B cell (primary cell): ENCODE results near the gene CFAP53. TPM values are rescaled to one million over a fixed set of nuclear protein-coding genes. Genes with fewer than 3 reads are reported as not detected.
A peak's percentile ranks its signal among the peaks of the same experiment; 100 is the strongest.

Experiments
- ATAC-seq: fragments of 200-7000 bp; cut with Tn5 transposase; one replicate; pipeline ENCODE4 v1.10.0; 2021; ENCODE audit warnings: low read depth, mild to moderate bottlenecking, moderate number of reproducible peaks, moderate library complexity
- CTCF ChIA-PET: fragments of 350-600 bp; sonication (Branson Sonifier 250); formaldehyde crosslinking; loops from one replicate; lab custom pipeline; 2021; ENCODE audit warnings: antibody characterized with exemption, inconsistent platforms; lab: Charles Lee
- POLR2A ChIA-PET: fragments of 350-600 bp; sonication (Branson Sonifier 250); formaldehyde crosslinking; loops from one replicate; lab custom pipeline; 2021; ENCODE audit warnings: antibody characterized with exemption; lab: Charles Lee
- DNase-seq: peaks from one replicate; pipeline ENCODE4 v3.0.0; 2013
- H2AFZ ChIP-seq: 2 replicates; pipeline ENCODE4 v1.6.1; 2012; ENCODE audit warnings: mild to moderate bottlenecking, low read depth, low read length; ENCODE audit not compliant: insufficient read depth, poor library complexity, severe bottlenecking
- H3K27ac ChIP-seq, 2 donors: 1 replicate in 1 of 2; 2 replicates in 1 of 2; pipeline ENCODE4 v1.5.1; 2012 to 2013; ENCODE audit warnings: low read length in 2 of 2, mild to moderate bottlenecking in 2 of 2, moderate library complexity in 1 of 2
- H3K27me3 ChIP-seq, 4 experiments: fragments of 200-600 bp in 1 of 4; sonication (generic) in 1 of 4; replicated peaks in 1 of 4; 1 replicate in 2 of 4; 2 replicates in 2 of 4; pipeline versions ENCODE4 v1.6.1 to v1.7.0; 2013 to 2016; ENCODE audit warnings: low read length in 3 of 4, mild to moderate bottlenecking in 2 of 4, mixed read lengths in 1 of 4, moderate library complexity in 1 of 4; ENCODE audit not compliant: insufficient read depth in 4 of 4, control insufficient read depth in 3 of 4; ENCODE audit errors: control extremely low read depth in 1 of 4
- H3K36me3 ChIP-seq, 2 experiments: replicated peaks in 1 of 2; 1 replicate in 1 of 2; 2 replicates in 1 of 2; pipeline versions ENCODE4 v1.6.1 to v1.7.1; 2013; ENCODE audit warnings: low read length in 1 of 2; ENCODE audit not compliant: insufficient read depth in 2 of 2, control insufficient read depth in 1 of 2; ENCODE audit errors: control extremely low read depth in 1 of 2, extremely low read depth in 1 of 2
- H3K4me1 ChIP-seq, 2 donors: fragments of 200-600 bp in 1 of 2; sonication (generic) in 1 of 2; 1 replicate in 1 of 2; 2 replicates in 1 of 2; pipeline versions ENCODE4 v1.5.1 to v1.6.1; 2013 to 2017; ENCODE audit warnings: low read length in 2 of 2; ENCODE audit not compliant: control insufficient read depth in 2 of 2, insufficient read depth in 2 of 2
- H3K4me2 ChIP-seq: replicated peaks from 2 replicates; pipeline ENCODE3; 2012; ENCODE audit warnings: mild to moderate bottlenecking, low read depth, low read length; ENCODE audit not compliant: poor library complexity, severe bottlenecking
- H3K4me3 ChIP-seq, 5 experiments: fragments of 200-600 bp in 1 of 5; sonication (generic) in 1 of 5; 1 replicate in 3 of 5; 2 replicates in 2 of 5; pipeline versions ENCODE4 v1.5.1 to v1.7.0; 2011 to 2016; ENCODE audit warnings: low read length in 4 of 5, mild to moderate bottlenecking in 4 of 5, low read depth in 2 of 5, control low read depth in 1 of 5, moderate library complexity in 1 of 5; ENCODE audit not compliant: insufficient read depth in 1 of 5; ENCODE audit errors: control extremely low read depth in 1 of 5, extremely low read depth in 1 of 5
- H3K79me2 ChIP-seq: fragments of 200-600 bp; sonication (generic); one replicate; pipeline ENCODE4 v1.6.0; 2016; ENCODE audit warnings: low read length; ENCODE audit not compliant: control insufficient read depth, insufficient read depth
- H3K9ac ChIP-seq: fragments of 200-600 bp; sonication (generic); 2 replicates; pipeline ENCODE4 v1.6.1; 2017; ENCODE audit warnings: mild to moderate bottlenecking, low read length, moderate library complexity
- H3K9me3 ChIP-seq, 3 donors: one replicate each; pipeline versions ENCODE4 v1.6.1 to v1.7.1; 2013; ENCODE audit warnings: low read length in 2 of 3; ENCODE audit not compliant: control insufficient read depth in 2 of 3, insufficient read depth in 1 of 3; ENCODE audit errors: control extremely low read depth in 1 of 3
- H4K20me1 ChIP-seq: 2 replicates; pipeline ENCODE4 v1.6.0; 2012; ENCODE audit warnings: mild to moderate bottlenecking, low read length; ENCODE audit not compliant: insufficient read depth, control insufficient read depth, poor library complexity, severe bottlenecking
- H3K27ac Mint-ChIP-seq: one replicate; pipeline ENCODE4 v1.8.0; 2021; ENCODE audit warnings: mixed read lengths
- H3K27me3 Mint-ChIP-seq: one replicate; pipeline ENCODE4 v1.8.0; 2021; ENCODE audit warnings: mixed read lengths
- H3K4me1 Mint-ChIP-seq: one replicate; pipeline ENCODE4 v1.8.0; 2021; ENCODE audit warnings: mixed read lengths
- H3K4me3 Mint-ChIP-seq: one replicate; pipeline ENCODE4 v1.8.0; 2021; ENCODE audit warnings: mixed read lengths
- H3K9me3 Mint-ChIP-seq: one replicate; pipeline ENCODE4 v1.8.0; 2022; ENCODE audit warnings: mixed read lengths; ENCODE audit not compliant: insufficient read depth
- CTCF ChIP-seq: fragments of 200-600 bp; IDR thresholded peaks from one replicate; pipeline ENCODE4 v1.8.0; 2022; ENCODE audit warnings: antibody characterized with exemption, mild to moderate bottlenecking
- EZH2 ChIP-seq: IDR thresholded peaks from 2 replicates; pipeline ENCODE4 v1.6.1; 2012; ENCODE audit warnings: borderline replicate concordance, low read depth, mild to moderate bottlenecking, moderate library complexity, low read length; ENCODE audit not compliant: insufficient read depth, poor library complexity, severe bottlenecking
- WGBS: methylation state at CpG from one replicate; pipeline ENCODE4 v1.1.5; 2013; ENCODE audit warnings: missing lambda C conversion rate; ENCODE audit not compliant: insufficient coverage; 5-methylcytosine and 5-hydroxymethylcytosine counted together
- intact Hi-C: fragments of 100-400 bp; cut with micrococcal nuclease; formaldehyde crosslinking; loops from one replicate; pipeline ENCODE4 v1.10.0; 2022
- polyA plus RNA-seq: library from polyadenylated mRNA; depleted of rRNA; stranded (reverse); fragments of >200 nt; gene quantifications from 2 replicates; pipeline ENCODE4 v1.2.3, GENCODE V29; 2012
- total RNA-seq, 2 donors: library from RNA; stranded (reverse); fragments of 120-200 nt in 1 of 2; gene quantifications; 1 replicate in 1 of 2; 2 replicates in 1 of 2; pipeline versions ENCODE4 v1.2.3 to v1.2.4, GENCODE V29; 2013 to 2022

The CFAP53 gene
- total and polyA plus RNA-seq, 2 donors (not counting 1 experiment from before 2014, with no cell fraction given) = 0.04 to 0.79 TPM

- H4K20me1 ChIP-seq = peaks cover 27% of the 10 kb centered on the region
- peaks cover 29 to 38% of the 10 kb centered on the region in 2 donors for H3K4me1 ChIP-seq
- CTCF ChIA-PET = no interaction called here
- no peak for TF ChIP-seq EZH2
- no peak for TF ChIP-seq CTCF
- H3K9me3 Mint-ChIP-seq = no peaks in the 10 kb centered on the region
- POLR2A ChIA-PET = no interaction called here
- no peaks in the 10 kb centered on the region for H3K27me3 ChIP-seq
- ATAC-seq (no peak), DNase-seq (no peak)
- no peak overlapping the region for H3K27ac ChIP-seq
- peaks cover 52% of the 10 kb centered on the region for H3K4me1 Mint-ChIP-seq
- H3K27ac Mint-ChIP-seq = peak overlapping the region; percentile 73
- peaks cover 0 to 43% of the 10 kb centered on the region in 2 experiments for H3K36me3 ChIP-seq
- H3K9me3 ChIP-seq = no peaks in the 10 kb centered on the region
- no peak overlapping the region for H3K4me2 ChIP-seq
- over 99% methylated on average over 15 of the region's 15 CpGs for WGBS
- H3K9ac ChIP-seq = no peak overlapping the region
- H3K27me3 Mint-ChIP-seq = no peaks in the 10 kb centered on the region
- no peak overlapping the region for H3K4me3 ChIP-seq
- H2AFZ ChIP-seq = no peak overlapping the region
- H3K4me3 Mint-ChIP-seq = peak overlapping the region; percentile 97
- peaks cover 29% of the 10 kb centered on the region for H3K79me2 ChIP-seq
- intact Hi-C loops = no loop called here
Observed at GRCh38 chr18:50284255-50284885, 18.1 kb upstream of the CFAP53 start.

- intact Hi-C loops = no loop called here
- Histone ChIP-seq H3K36me3 (peaks cover 0 to 50% of the 10 kb centered on the region in 2 experiments), H2AFZ (no peak overlapping the region), H3K79me2 (peaks cover 35% of the 10 kb centered on the region), H3K4me2 (no peak overlapping the region), H3K9ac (no peak overlapping the region), H3K27me3 (no peaks in the 10 kb centered on the region), H3K4me1 (peaks cover 35 to 42% of the 10 kb centered on the region in 2 donors), H3K9me3 (no peaks in the 10 kb centered on the region), H3K27ac (no peak overlapping the region), H4K20me1 (peaks cover 30% of the 10 kb centered on the region), H3K4me3 (no peak overlapping the region)
- ATAC-seq = no peak
- H3K4me3 Mint-ChIP-seq = peak overlapping the region; percentile 97
- WGBS = 92% methylated on average over 26 of the region's 29 CpGs
- DNase-seq = peak; percentile 30
- peak overlapping the region; percentile 97 for H3K27ac Mint-ChIP-seq
- peaks cover 54% of the 10 kb centered on the region for H3K4me1 Mint-ChIP-seq
- POLR2A ChIA-PET = no interaction called here
- CTCF ChIA-PET = interaction anchor here (0.5 to 2.7 kb wide), 2 partner anchors 23 to 73 kb away, joined by 7 to 27 read pairs; no protein-coding TSS in a partner anchor
- no peaks in the 10 kb centered on the region for H3K9me3 Mint-ChIP-seq
- TF ChIP-seq EZH2 = no peak
- TF ChIP-seq CTCF = no peak
- H3K27me3 Mint-ChIP-seq = no peaks in the 10 kb centered on the region
Observed at GRCh38 chr18:50283469-50284209, 17.3 kb upstream of the CFAP53 start.
